Germinal center (tissue), 1 donor: ENCODE measurements around the gene HRH2.
"Not testable (repeated sequence)": the region's sequence is repeated elsewhere in the genome, so short reads cannot be mapped to it uniquely, and the experiment has no call there.

ENCODE experiments used
- DNase-seq: peaks from one replicate; pipeline ENCODE4 v3.0.0; 2012; ENCODE audit warnings: mixed read lengths, low spot score

The HRH2 gene

GRCh38 chr5:175646251-175646650 is 11.6 kb upstream of the HRH2 start:
- DNase-seq = no peak

GRCh38 chr5:175649967-175650366 is 7.9 kb upstream of the HRH2 start:
- DNase-seq = no peak

GRCh38 chr5:175650430-175651205 is 7.3 kb upstream of the HRH2 start:
- not testable (repeated sequence) for DNase-seq

GRCh38 chr5:175652741-175653663 is 4.9 kb upstream of the HRH2 start:
- DNase-seq = no peak

- no peak for DNase-seq
Measured at GRCh38 chr5:175653763-175654162, 4.1 kb upstream of the HRH2 start.

- no peak for DNase-seq
Measured at GRCh38 chr5:175654339-175654738, 3.5 kb upstream of the HRH2 start.

GRCh38 chr5:175654807-175655206 is 3.1 kb upstream of the HRH2 start:
- DNase-seq = no peak

- no peak for DNase-seq
Measured at GRCh38 chr5:175655411-175655810, 2.5 kb upstream of the HRH2 start.

- no peak for DNase-seq
Measured at GRCh38 chr5:175656966-175657365, 905 bp upstream of the HRH2 start.

GRCh38 chr5:175658299-175659145 is 651 bp downstream of the HRH2 start:
- DNase-seq = no peak

GRCh38 chr5:175659546-175660253 is 1.8 kb downstream of the HRH2 start:
- DNase-seq = no peak

GRCh38 chr5:175663186-175664184 is 5.6 kb downstream of the HRH2 start:
- DNase-seq = no peak

- no peak for DNase-seq
Measured at GRCh38 chr5:175664723-175665122, 6.9 kb downstream of the HRH2 start.

- DNase-seq = no peak
Measured at GRCh38 chr5:175666216-175666615, 8.3 kb downstream of the HRH2 start.

- no peak for DNase-seq
Measured at GRCh38 chr5:175668006-175668405, 10.1 kb downstream of the HRH2 start.

GRCh38 chr5:175670372-175670771 is 12.5 kb downstream of the HRH2 start:
- no peak for DNase-seq

GRCh38 chr5:175671013-175671412 is 13.1 kb downstream of the HRH2 start:
- no peak for DNase-seq

- DNase-seq = no peak
Measured at GRCh38 chr5:175672976-175673648, 15.2 kb downstream of the HRH2 start.

GRCh38 chr5:175674731-175675346 is 17.0 kb downstream of the HRH2 start:
- no peak for DNase-seq
